WI38 (cell line): ENCODE results near the gene SSC5D.
"Not testable (repeated sequence)": the region's sequence is repeated elsewhere in the genome, so short reads cannot be mapped to it uniquely, and the experiment has no call there.

ENCODE experiments used
- H3K4me3 ChIP-seq: 2 replicates; pipeline ENCODE4 v1.5.1; 2011; ENCODE audit warnings: low read depth, mild to moderate bottlenecking, control low read depth, low read length
- TF ChIP-seq, protein P1 (sequence below): IDR thresholded peaks from 2 replicates; pipeline ENCODE4 v1.5.1; 2012; ENCODE audit warnings: low read depth, mild to moderate bottlenecking, control low read depth, low read length

Gene SSC5D

DNA sequence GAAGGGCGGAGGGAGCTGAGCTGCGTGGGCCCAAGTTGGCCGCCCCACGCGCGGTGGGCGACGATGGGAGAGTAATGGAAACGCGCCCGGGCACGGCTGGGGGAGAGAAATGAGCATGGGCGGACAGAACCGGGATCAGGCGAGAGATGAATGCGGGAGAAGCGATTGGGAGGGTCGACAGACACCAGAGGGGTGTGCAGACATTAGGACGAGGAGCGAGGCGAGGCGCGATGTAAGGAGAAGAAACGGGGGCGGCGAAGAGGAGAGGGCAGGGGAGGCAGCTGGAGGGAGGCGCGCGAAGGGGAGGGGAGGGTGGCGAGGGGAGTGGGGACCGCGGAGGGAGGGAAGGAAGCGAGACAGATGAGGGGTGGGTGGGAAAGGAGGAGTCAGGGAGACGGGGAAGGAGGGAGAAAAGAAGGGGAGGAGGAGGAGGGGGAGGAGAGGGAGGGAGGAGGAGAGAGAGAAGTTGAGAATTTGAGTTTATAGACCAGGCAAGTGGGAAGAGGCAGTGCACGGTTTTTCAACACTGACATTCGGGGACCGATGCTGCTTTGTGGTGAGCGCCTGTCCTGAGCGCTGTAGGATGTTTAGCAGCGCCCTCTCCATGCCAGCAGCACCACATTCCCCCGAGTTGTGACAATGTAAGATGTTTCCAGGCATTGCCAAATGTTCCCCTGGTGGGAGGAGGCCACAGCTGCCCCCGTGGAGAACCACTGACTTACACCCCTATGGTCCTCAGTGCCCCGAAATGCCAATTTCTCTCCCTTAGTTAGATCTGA, 45.0 kb upstream of the SSC5D start, which contains the start of gene SHISA7:
TSS of gene SHISA7 (minus strand) at position 256 of the 779 bp plus-strand sequence. CDS start 437 bp downstream, outside the sequence.
- no peak within 1 kb of the TSS for H3K4me3 ChIP-seq
- TF ChIP-seq, protein P1, sequence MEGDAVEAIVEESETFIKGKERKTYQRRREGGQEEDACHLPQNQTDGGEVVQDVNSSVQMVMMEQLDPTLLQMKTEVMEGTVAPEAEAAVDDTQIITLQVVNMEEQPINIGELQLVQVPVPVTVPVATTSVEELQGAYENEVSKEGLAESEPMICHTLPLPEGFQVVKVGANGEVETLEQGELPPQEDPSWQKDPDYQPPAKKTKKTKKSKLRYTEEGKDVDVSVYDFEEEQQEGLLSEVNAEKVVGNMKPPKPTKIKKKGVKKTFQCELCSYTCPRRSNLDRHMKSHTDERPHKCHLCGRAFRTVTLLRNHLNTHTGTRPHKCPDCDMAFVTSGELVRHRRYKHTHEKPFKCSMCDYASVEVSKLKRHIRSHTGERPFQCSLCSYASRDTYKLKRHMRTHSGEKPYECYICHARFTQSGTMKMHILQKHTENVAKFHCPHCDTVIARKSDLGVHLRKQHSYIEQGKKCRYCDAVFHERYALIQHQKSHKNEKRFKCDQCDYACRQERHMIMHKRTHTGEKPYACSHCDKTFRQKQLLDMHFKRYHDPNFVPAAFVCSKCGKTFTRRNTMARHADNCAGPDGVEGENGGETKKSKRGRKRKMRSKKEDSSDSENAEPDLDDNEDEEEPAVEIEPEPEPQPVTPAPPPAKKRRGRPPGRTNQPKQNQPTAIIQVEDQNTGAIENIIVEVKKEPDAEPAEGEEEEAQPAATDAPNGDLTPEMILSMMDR, result no peak

DNA sequence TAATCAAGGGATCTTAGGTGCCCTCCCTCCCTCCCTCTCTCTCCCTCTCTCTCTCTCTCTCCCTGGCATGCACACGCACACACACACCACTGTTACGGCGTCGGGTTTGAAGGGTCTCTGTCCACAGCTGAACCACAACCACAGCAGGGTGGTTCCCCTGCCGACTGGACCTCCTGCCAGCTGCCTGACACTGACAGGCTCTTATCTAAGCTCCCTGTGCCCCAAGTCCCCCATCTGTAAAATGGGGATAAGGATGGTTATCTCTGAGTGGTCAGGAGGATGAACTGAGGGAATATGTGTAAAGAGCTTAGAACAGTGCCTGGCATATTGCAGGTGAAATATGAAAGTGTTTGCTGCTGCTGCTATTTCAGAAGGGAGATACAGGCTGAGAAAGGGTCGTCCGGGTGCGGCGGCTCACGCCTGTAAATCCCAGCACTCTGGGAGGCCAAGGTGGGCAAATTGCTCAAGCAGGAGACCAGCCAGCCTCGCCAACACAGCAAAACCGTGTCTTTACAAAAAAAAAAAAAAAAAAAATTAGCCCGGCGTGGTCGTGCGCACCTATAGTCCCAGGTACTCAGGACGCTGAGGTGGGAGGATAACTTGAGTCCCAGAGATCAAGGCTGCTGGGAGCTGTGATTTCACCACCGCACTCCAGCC, 44.3 kb upstream of the SSC5D start:
- TF ChIP-seq, protein P1, result no peak
- H3K4me3 ChIP-seq, result no peak overlapping the region

DNA sequence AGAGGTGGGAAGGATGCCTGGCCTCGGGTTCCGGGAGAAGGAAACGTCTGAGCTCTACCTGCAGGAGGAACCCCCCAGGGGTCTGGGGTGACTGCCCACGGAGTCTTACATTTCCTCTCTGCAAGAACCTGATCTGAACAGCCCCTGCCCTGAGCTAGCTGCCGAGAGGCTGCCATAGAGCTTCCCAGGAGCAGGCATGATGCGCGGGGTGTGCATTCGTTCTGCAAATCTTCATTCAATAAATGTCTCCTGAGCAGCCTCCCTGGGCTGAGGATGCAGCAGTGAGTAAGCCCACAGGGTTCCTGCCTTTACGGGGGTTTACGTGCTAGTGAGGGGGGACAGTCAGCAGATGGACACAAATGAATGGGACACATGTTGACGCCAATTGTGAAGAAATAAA, 43.6 kb upstream of the SSC5D start:
- no peak overlapping the region for H3K4me3 ChIP-seq
- TF ChIP-seq, protein P1, result no peak

DNA sequence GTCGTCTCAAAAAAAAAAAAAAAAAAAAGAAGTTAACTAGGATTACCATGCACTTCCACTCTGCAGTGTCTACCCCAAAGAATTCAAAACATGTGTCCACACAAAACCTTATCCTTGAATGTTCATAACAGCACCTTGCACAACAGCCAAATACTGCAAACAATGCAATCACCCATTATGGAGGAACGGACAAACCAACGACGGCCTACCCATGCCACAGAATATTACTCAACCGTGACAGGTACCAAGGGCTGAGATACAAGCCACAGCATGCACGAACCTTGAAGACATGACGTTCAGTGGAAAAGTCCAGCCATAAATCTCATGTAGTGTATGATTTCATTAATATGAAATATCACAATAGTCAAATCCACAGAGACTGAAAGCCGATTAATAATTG, 42.2 kb upstream of the SSC5D start:
- no peak overlapping the region for H3K4me3 ChIP-seq
- TF ChIP-seq, protein P1, result no peak

DNA sequence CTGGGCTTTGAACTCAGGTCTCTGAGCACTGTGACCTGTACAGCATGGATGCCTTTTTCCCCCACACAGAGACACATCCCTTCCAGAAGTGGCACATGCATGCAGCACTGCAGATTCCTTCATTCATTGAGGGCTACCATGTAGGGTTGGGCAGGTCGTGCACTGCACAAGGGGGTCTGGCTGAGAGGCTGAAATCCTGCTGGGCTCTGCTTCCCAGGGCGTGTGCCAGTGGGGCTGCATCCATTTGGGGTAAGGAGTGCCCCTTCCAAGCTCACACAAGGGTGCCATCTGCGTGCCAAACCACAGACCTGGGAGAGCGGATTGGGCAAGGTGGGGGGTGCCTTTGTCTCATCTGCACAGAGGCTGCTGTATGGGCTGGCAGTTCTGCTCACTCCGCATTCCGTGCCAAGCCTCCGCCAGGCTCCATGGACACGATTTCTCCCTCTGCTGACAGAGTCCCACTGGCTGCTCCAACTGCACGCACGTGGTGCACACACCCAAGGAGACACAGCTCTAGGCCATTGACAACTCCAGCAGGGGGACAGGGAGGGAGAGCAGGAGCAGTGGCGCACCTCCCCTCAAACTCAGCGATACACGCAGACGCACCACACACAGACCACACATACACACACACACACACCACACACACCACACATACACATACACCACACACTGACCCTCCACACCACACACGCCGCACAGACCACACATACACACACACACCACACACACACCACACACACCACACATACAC, 40.6 kb upstream of the SSC5D start:
- TF ChIP-seq, protein P1, result no peak
- H3K4me3 ChIP-seq, result no peak overlapping the region

DNA sequence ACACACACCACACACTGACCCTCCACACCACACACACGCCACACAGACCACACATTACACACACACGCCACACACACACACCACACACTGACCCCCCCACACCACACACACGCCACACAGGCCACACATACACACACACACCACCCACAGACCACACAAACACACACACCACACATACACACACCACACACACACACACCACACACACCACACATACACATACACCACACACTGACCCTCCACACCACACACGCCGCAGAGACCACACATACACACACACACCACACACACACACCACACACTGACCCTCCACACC, 40.1 kb upstream of the SSC5D start:
- not testable (repeated sequence) for H3K4me3 ChIP-seq

DNA sequence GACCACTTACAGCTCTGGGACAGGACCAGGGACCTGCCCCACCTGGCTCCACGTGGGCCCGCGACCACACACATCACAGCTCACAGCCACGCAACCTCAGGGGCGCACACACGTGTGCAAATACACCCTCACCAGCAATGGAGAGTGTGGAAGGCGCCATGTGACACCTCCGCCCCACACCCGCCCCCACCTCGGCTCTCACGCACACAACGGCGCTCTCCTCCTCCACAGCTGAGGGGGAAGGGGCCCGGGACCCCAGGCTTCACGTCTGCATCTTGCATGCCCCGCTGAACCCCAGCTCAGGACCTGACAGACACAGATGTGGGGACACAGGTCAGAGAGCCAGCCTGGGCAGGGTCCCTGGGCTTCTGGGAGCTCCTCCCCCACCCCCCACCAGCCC, 38.8 kb upstream of the SSC5D start:
- TF ChIP-seq, protein P1, result no peak

More for the DNA sequence above, 38.8 kb upstream of the SSC5D start:
- H3K4me3 ChIP-seq, result no peak overlapping the region
